DOHH2 (cell line): ENCODE results near the gene COX4I1.

Experiments
- H3F3A ChIP-seq: fragments of 200-600 bp; sonication (generic), shearing (Covaris generic); 2 replicates; pipeline ENCODE4 v1.6.0; 2016; ENCODE audit warnings: antibody characterized with exemption, mild to moderate bottlenecking; ENCODE audit not compliant: control insufficient read depth, insufficient read depth
- H3K27ac ChIP-seq: fragments of 200-600 bp; sonication (generic); 2 replicates; pipeline ENCODE4 v1.5.1; 2014; ENCODE audit warnings: low read depth, mild to moderate bottlenecking, low read length, moderate library complexity
- H3K27me3 ChIP-seq: fragments of 200-600 bp; sonication (generic); 2 replicates; pipeline ENCODE4 v1.6.1; 2014; ENCODE audit warnings: mild to moderate bottlenecking, low read length, mixed read lengths; ENCODE audit not compliant: control insufficient read depth
- H3K36me3 ChIP-seq: fragments of 200-600 bp; sonication (generic); 2 replicates; pipeline ENCODE4 v1.6.1; 2014; ENCODE audit warnings: mild to moderate bottlenecking, low read length, moderate library complexity, mixed read lengths; ENCODE audit not compliant: control insufficient read depth
- H3K4me1 ChIP-seq: fragments of 200-600 bp; sonication (generic); 2 replicates; pipeline ENCODE4 v1.6.1; 2014; ENCODE audit warnings: mild to moderate bottlenecking, low read length, mixed read lengths; ENCODE audit not compliant: control insufficient read depth
- H3K4me2 ChIP-seq: fragments of 200-600 bp; sonication (generic); 2 replicates; pipeline ENCODE4 v1.6.0; 2014; ENCODE audit warnings: mild to moderate bottlenecking, low read length, moderate library complexity
- H3K4me3 ChIP-seq: fragments of 200-600 bp; sonication (generic); 2 replicates; pipeline ENCODE4 v1.5.1; 2014; ENCODE audit warnings: mild to moderate bottlenecking, low read length, mixed read lengths
- H3K79me2 ChIP-seq: fragments of 200-600 bp; sonication (generic); 2 replicates; pipeline ENCODE4 v1.6.1; 2014; ENCODE audit warnings: mild to moderate bottlenecking, low read length, mixed read lengths; ENCODE audit not compliant: control insufficient read depth
- H3K9me2 ChIP-seq: fragments of 200-600 bp; sonication (generic); replicated peaks from 2 replicates; pipeline ENCODE4 v1.6.1; 2014; ENCODE audit warnings: mild to moderate bottlenecking, low read length, mixed read lengths; ENCODE audit not compliant: control insufficient read depth
- H3K9me3 ChIP-seq: fragments of 200-600 bp; sonication (generic); 2 replicates; pipeline ENCODE4 v1.6.1; 2014; ENCODE audit warnings: antibody characterized with exemption, low read length, mixed read lengths; ENCODE audit not compliant: control insufficient read depth, insufficient read depth
- H4K20me1 ChIP-seq: fragments of 200-600 bp; sonication (generic); 2 replicates; pipeline ENCODE4 v1.6.0; 2014; ENCODE audit warnings: low read depth, mild to moderate bottlenecking, antibody characterized with exemption, low read length, moderate library complexity; ENCODE audit not compliant: control insufficient read depth, insufficient read depth
- CTCF ChIP-seq: fragments of 200-600 bp; sonication (generic); IDR thresholded peaks from one replicate; pipeline ENCODE4 v1.5.1; 2014; ENCODE audit warnings: antibody characterized with exemption, mild to moderate bottlenecking, low read depth, low read length; ENCODE audit not compliant: poor library complexity, severe bottlenecking
- EZH2phosphoT487 ChIP-seq: fragments of 200-600 bp; sonication (generic); IDR thresholded peaks from 2 replicates; pipeline ENCODE4 v1.6.1; 2017; ENCODE audit warnings: borderline replicate concordance, mild to moderate bottlenecking, antibody characterized with exemption, low read length, moderate library complexity, mixed read lengths

The COX4I1 gene

GRCh38 chr16:85774136-85774535 lies 25.4 kb upstream of the COX4I1 start:
- H3K4me1 ChIP-seq: no peaks in the 10 kb centered on the region
- no peaks in the 10 kb centered on the region for H3K9me2 ChIP-seq
- H3K27ac ChIP-seq: no peak overlapping the region
- no peaks in the 10 kb centered on the region for H3K9me3 ChIP-seq
- peaks cover 21% of the 10 kb centered on the region for H3K36me3 ChIP-seq
- H4K20me1 ChIP-seq: no peaks in the 10 kb centered on the region
- no peak overlapping the region for H3K4me2 ChIP-seq
- no peaks in the 10 kb centered on the region for H3F3A ChIP-seq
- no peaks in the 10 kb centered on the region for H3K79me2 ChIP-seq
- no peaks in the 10 kb centered on the region for H3K27me3 ChIP-seq
- H3K4me3 ChIP-seq: no peak overlapping the region
- TF ChIP-seq EZH2phosphoT487 (no peak), CTCF (no peak)

GRCh38 chr16:85774811-85775210 lies 24.7 kb upstream of the COX4I1 start:
- Histone ChIP-seq H3K36me3 (peaks cover 28% of the 10 kb centered on the region), H3K4me1 (no peaks in the 10 kb centered on the region), H3K27me3 (no peaks in the 10 kb centered on the region), H3F3A (no peaks in the 10 kb centered on the region), H3K4me2 (no peak overlapping the region), H3K4me3 (no peak overlapping the region), H3K9me3 (no peaks in the 10 kb centered on the region), H3K79me2 (no peaks in the 10 kb centered on the region), H3K27ac (no peak overlapping the region), H3K9me2 (no peaks in the 10 kb centered on the region), H4K20me1 (no peaks in the 10 kb centered on the region)
- TF ChIP-seq CTCF (no peak), EZH2phosphoT487 (no peak)

DNA sequence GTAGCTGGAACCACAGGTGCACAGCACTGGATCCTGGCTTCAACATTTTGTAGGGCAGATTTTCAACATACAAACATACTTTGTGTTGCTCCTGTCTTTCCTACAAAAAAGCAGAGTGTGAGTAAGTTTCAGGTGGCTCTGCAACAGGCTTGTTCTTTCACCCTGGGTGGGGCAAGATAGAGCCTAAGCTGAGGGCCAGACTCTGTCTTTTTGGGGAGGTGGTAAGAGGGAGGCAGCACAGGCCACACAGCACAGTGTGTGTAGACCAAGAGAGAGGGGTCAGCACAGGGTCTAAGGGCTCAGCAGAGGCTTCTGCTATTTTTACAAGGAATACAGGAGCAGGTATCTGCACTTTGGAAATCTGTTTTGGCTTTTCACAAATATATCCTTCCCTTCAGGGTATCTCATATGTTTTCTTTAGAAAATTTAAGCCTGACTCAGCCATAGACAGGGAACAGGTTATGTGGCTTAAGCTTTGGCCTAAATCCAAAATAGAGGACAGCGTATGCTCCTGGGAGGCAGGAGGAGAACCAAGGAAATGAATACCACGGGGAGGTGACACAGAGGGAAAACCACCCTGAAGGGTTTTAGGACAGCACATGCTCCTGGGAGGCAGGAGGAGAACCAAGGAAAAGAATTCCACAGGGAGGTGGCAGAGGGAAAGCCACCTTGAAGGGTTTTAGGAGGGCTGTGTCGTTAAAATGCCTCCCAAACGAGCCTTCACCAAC lies 21.7 kb upstream of the COX4I1 start:
- no peaks in the 10 kb centered on the region for H3K9me3 ChIP-seq
- H3K27me3 ChIP-seq: no peaks in the 10 kb centered on the region
- no peaks in the 10 kb centered on the region for H3K79me2 ChIP-seq
- H3K4me3 ChIP-seq: no peak overlapping the region
- H4K20me1 ChIP-seq: no peaks in the 10 kb centered on the region
- no peak overlapping the region for H3K27ac ChIP-seq
- H3F3A ChIP-seq: no peaks in the 10 kb centered on the region
- TF ChIP-seq CTCF (no peak), EZH2phosphoT487 (no peak)
- H3K9me2 ChIP-seq: no peaks in the 10 kb centered on the region
- H3K4me2 ChIP-seq: no peak overlapping the region
- no peaks in the 10 kb centered on the region for H3K4me1 ChIP-seq
- peaks cover 52% of the 10 kb centered on the region for H3K36me3 ChIP-seq
